Measurements from ENCODE around the gene TSPAN18.

Gene TSPAN18

GRCh38 chr11:44920451-44920850, 193.7 kb downstream of the TSPAN18 start:
- Histone ChIP-seq H3K9me3 (ENCODE audit: insufficient read depth, low read length) (no peaks in the 10 kb centered on the region), H3K36me3 (replicated peaks; ENCODE audit: low read depth, low read length) (no peaks in the 10 kb centered on the region), H3K4me2 (ENCODE audit: low read length) (no peak overlapping the region), H3K27me3 (ENCODE audit: low read depth, low read length) (no peaks in the 10 kb centered on the region; the same call in 1 of the 2 replicates), H4K20me1 (ENCODE audit: insufficient read depth, low read length) (no peaks in the 10 kb centered on the region), H3K4me3 (ENCODE audit: low read length) (no peak overlapping the region), H3K79me2 (ENCODE audit: low read length) (no peaks in the 10 kb centered on the region), H3K4me1 (ENCODE audit: low read length) (peaks cover 17% of the 10 kb centered on the region), H3K27ac (ENCODE audit: low read length) (no peak overlapping the region), H2AFZ (ENCODE audit: low read depth, low read length) (no peak overlapping the region), H3K9ac (ENCODE audit: low read length) (no peak overlapping the region)
- TF ChIP-seq EZH2phosphoT487 (IDR thresholded peaks at IDR 0.05; ENCODE audit: low read depth) = no peak
- no peak for TF ChIP-seq CTCF (IDR thresholded peaks at IDR 0.05; ENCODE audit: low read depth, low read length)

GRCh38 chr11:44923115-44923514, 196.4 kb downstream of the TSPAN18 start:
- H2AFZ ChIP-seq (ENCODE audit: low read depth, low read length) = no peak overlapping the region
- H4K20me1 ChIP-seq (ENCODE audit: insufficient read depth, low read length) = no peaks in the 10 kb centered on the region
- H3K4me1 ChIP-seq (ENCODE audit: low read length) = peaks cover 10% of the 10 kb centered on the region
- no peak for TF ChIP-seq CTCF (IDR thresholded peaks at IDR 0.05; ENCODE audit: low read depth, low read length)
- no peak for TF ChIP-seq EZH2phosphoT487 (IDR thresholded peaks at IDR 0.05; ENCODE audit: low read depth)
- no peaks in the 10 kb centered on the region for H3K36me3 ChIP-seq (replicated peaks; ENCODE audit: low read depth, low read length)
- H3K27ac ChIP-seq (ENCODE audit: low read length) = no peak overlapping the region
- no peak overlapping the region for H3K9ac ChIP-seq (ENCODE audit: low read length)
- H3K4me2 ChIP-seq (ENCODE audit: low read length) = no peak overlapping the region
- H3K4me3 ChIP-seq (ENCODE audit: low read length) = no peak overlapping the region
- H3K27me3 ChIP-seq (ENCODE audit: low read depth, low read length) = no peaks in the 10 kb centered on the region; the same call in 1 of the 2 replicates
- H3K79me2 ChIP-seq (ENCODE audit: low read length) = no peaks in the 10 kb centered on the region
- no peaks in the 10 kb centered on the region for H3K9me3 ChIP-seq (ENCODE audit: insufficient read depth, low read length)

GRCh38 chr11:44923806-44924205, 197.0 kb downstream of the TSPAN18 start:
- Histone ChIP-seq H3K9ac (ENCODE audit: low read length) (no peak overlapping the region), H3K4me1 (ENCODE audit: low read length) (peaks cover 13% of the 10 kb centered on the region), H3K79me2 (ENCODE audit: low read length) (no peaks in the 10 kb centered on the region), H3K4me3 (ENCODE audit: low read length) (no peak overlapping the region), H3K4me2 (ENCODE audit: low read length) (no peak overlapping the region), H3K36me3 (replicated peaks; ENCODE audit: low read depth, low read length) (no peaks in the 10 kb centered on the region), H3K27me3 (ENCODE audit: low read depth, low read length) (no peaks in the 10 kb centered on the region; the same call in 1 of the 2 replicates), H3K9me3 (ENCODE audit: insufficient read depth, low read length) (no peaks in the 10 kb centered on the region), H2AFZ (ENCODE audit: low read depth, low read length) (no peak overlapping the region), H3K27ac (ENCODE audit: low read length) (no peak overlapping the region), H4K20me1 (ENCODE audit: insufficient read depth, low read length) (no peaks in the 10 kb centered on the region)
- TF ChIP-seq EZH2phosphoT487 (IDR thresholded peaks at IDR 0.05; ENCODE audit: low read depth) (no peak), CTCF (IDR thresholded peaks at IDR 0.05; ENCODE audit: low read depth, low read length) (no peak)

GRCh38 chr11:44926036-44926435, 199.3 kb downstream of the TSPAN18 start:
- Histone ChIP-seq H3K36me3 (replicated peaks; ENCODE audit: low read depth, low read length) (no peaks in the 10 kb centered on the region), H3K4me3 (ENCODE audit: low read length) (no peak overlapping the region), H3K4me1 (ENCODE audit: low read length) (peaks cover 13% of the 10 kb centered on the region), H3K79me2 (ENCODE audit: low read length) (no peaks in the 10 kb centered on the region), H4K20me1 (ENCODE audit: insufficient read depth, low read length) (no peaks in the 10 kb centered on the region), H3K9me3 (ENCODE audit: insufficient read depth, low read length) (no peaks in the 10 kb centered on the region), H3K9ac (ENCODE audit: low read length) (no peak overlapping the region), H3K4me2 (ENCODE audit: low read length) (no peak overlapping the region), H3K27ac (ENCODE audit: low read length) (no peak overlapping the region), H2AFZ (ENCODE audit: low read depth, low read length) (no peak overlapping the region), H3K27me3 (ENCODE audit: low read depth, low read length) (no peaks in the 10 kb centered on the region; the same call in 1 of the 2 replicates)
- TF ChIP-seq CTCF (IDR thresholded peaks at IDR 0.05; ENCODE audit: low read depth, low read length) = no peak
- TF ChIP-seq EZH2phosphoT487 (IDR thresholded peaks at IDR 0.05; ENCODE audit: low read depth) = no peak

Measured in OCI-LY3 (cell line).